Natural killer cell (primary cell): ENCODE data around the gene SELENOO. TPM values are rescaled to one million over a fixed set of nuclear protein-coding genes. Genes with fewer than 3 reads are reported as not detected.

Source experiments
- ATAC-seq, 3 donors: fragments of 150-1000 bp in 2 of 3; fragments of 200-7000 bp in 1 of 3; cut with Tn5 transposase; 1 replicate in 1 of 3; 2 replicates in 2 of 3; pipeline ENCODE4 v1.10.0; 2021; ENCODE audit warnings: mild to moderate bottlenecking in 2 of 3, moderate library complexity in 2 of 3
- DNase-seq, 2 donors: peaks; one replicate each; pipeline versions ENCODE4 v3.0.0 to v3.0.0-alpha.2; 2013 to 2021; ENCODE audit warnings: mixed read lengths in 1 of 2
- H3K27ac ChIP-seq: one replicate; pipeline ENCODE4 v1.5.1; 2013; ENCODE audit warnings: mild to moderate bottlenecking, low read length
- H3K27me3 ChIP-seq: one replicate; pipeline ENCODE4 v1.6.1; 2013; ENCODE audit warnings: low read length; ENCODE audit not compliant: control insufficient read depth, insufficient read depth
- H3K36me3 ChIP-seq: one replicate; pipeline ENCODE4 v1.6.1; 2013; ENCODE audit warnings: low read length; ENCODE audit not compliant: control insufficient read depth, insufficient read depth
- H3K4me1 ChIP-seq: one replicate; pipeline ENCODE4 v1.6.1; 2013; ENCODE audit warnings: low read length; ENCODE audit not compliant: control insufficient read depth, insufficient read depth
- H3K4me3 ChIP-seq: one replicate; pipeline ENCODE4 v1.5.1; 2013; ENCODE audit warnings: low read length
- H3K9me3 ChIP-seq: one replicate; pipeline ENCODE4 v1.6.1; 2013; ENCODE audit warnings: low read length; ENCODE audit not compliant: control insufficient read depth, insufficient read depth
- H3K27ac Mint-ChIP-seq, 2 donors: one replicate each; pipeline ENCODE4 v1.8.0; 2022; ENCODE audit warnings: mild to moderate bottlenecking in 2 of 2, mixed read lengths in 2 of 2, moderate library complexity in 1 of 2
- H3K27me3 Mint-ChIP-seq, 2 donors: one replicate each; pipeline ENCODE4 v1.8.0; 2022; ENCODE audit warnings: low read depth in 2 of 2, mixed read lengths in 2 of 2
- H3K36me3 Mint-ChIP-seq: one replicate; pipeline ENCODE4 v1.8.0; 2022; ENCODE audit warnings: mixed read lengths
- H3K4me1 Mint-ChIP-seq, 2 donors: one replicate each; pipeline ENCODE4 v1.8.0; 2022; ENCODE audit warnings: mixed read lengths in 2 of 2
- H3K4me3 Mint-ChIP-seq: one replicate; pipeline ENCODE4 v1.8.0; 2022; ENCODE audit warnings: mild to moderate bottlenecking, moderate library complexity, mixed read lengths
- H3K9me3 Mint-ChIP-seq, 2 donors: one replicate each; pipeline ENCODE4 v1.8.0; 2022; ENCODE audit warnings: mixed read lengths in 2 of 2
- WGBS: methylation state at CpG from one replicate; pipeline ENCODE4 v1.1.7; 2013; ENCODE audit warnings: missing lambda C conversion rate; ENCODE audit not compliant: insufficient coverage; 5-methylcytosine and 5-hydroxymethylcytosine counted together
- intact Hi-C: fragments of 100-400 bp; cut with micrococcal nuclease; formaldehyde crosslinking; loops from one replicate; pipeline ENCODE4 v1.14.2; 2022
- total RNA-seq, 4 donors: library from RNA; stranded (reverse); fragments of 120-200 nt in 1 of 4; gene quantifications; one replicate each; pipeline versions ENCODE4 v1.2.3 to v1.2.4, GENCODE V29; 2013 to 2022
- TF ChIP-seq, protein P1 (sequence below): fragments of 200-600 bp; IDR thresholded peaks from one replicate; pipeline ENCODE4 v1.8.0; 2022; ENCODE audit warnings: antibody characterized with exemption

Gene SELENOO
- total RNA-seq, 3 donors from 2014 or later (not counting 1 experiment from before 2014, with no cell fraction given) = 37.3 to 45.2 (median 37.6) TPM

DNA sequence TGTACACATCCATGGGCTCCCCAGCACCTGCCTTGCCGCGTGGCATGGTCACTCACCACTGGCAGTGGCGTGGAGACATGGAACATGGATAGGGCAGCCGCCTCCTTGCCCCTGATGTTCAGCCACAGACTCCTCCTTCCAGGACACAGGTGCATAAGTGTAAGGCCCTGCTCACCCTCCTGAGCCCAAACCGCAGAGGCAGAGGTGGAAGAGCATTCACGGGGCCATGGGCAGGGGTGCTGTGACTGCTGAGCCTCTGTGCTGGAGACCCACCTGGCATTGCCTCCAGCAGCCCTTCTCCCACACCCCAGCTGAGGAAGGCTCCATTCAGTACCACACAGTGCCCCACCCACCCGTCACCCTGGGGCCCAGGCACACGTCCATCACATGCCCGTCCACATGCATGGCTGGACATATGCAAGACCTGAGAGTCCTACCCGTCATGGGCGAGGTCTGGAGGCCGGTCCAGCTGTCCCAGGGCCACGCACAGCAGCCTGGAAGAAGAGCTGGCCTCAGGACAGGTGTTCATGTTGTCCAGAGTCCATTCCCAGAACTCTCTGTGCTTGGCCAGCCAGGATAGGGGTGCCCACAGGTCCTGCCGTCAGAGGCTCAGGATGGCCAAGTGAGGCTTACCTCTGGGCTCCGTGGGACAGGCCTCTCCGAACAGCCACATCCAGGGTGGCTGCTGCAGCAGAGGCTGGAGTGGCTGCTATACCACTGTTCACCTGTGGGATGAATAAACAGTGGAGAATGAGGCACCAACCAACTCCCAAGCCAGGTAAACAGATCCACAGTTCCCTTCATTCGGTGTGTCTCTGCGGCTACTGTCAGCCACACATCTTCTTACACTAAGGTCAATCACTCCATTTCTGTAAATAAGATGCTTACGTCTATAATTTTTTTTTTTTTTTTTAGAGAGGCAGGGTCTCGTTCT, 45.7 kb downstream of the SELENOO start:
- Mint-ChIP-seq H3K4me1 (peaks cover 16 to 36% of the 10 kb centered on the region in 2 donors), H3K9me3 (no peaks in the 10 kb centered on the region), H3K36me3 (no peaks in the 10 kb centered on the region), H3K27ac (peak overlapping the region; percentile 65 to 98), H3K27me3 (no peaks in the 10 kb centered on the region), H3K4me3 (peak overlapping the region; percentile 53)
- no peaks in the 10 kb centered on the region for H3K27me3 ChIP-seq
- DNase-seq = no peak
- peaks cover 82% of the 10 kb centered on the region for H3K4me1 ChIP-seq
- H3K9me3 ChIP-seq = no peaks in the 10 kb centered on the region
- no peak overlapping the region for H3K27ac ChIP-seq
- intact Hi-C loops = no loop called here
- H3K4me3 ChIP-seq = no peak overlapping the region
- TF ChIP-seq, protein P1, sequence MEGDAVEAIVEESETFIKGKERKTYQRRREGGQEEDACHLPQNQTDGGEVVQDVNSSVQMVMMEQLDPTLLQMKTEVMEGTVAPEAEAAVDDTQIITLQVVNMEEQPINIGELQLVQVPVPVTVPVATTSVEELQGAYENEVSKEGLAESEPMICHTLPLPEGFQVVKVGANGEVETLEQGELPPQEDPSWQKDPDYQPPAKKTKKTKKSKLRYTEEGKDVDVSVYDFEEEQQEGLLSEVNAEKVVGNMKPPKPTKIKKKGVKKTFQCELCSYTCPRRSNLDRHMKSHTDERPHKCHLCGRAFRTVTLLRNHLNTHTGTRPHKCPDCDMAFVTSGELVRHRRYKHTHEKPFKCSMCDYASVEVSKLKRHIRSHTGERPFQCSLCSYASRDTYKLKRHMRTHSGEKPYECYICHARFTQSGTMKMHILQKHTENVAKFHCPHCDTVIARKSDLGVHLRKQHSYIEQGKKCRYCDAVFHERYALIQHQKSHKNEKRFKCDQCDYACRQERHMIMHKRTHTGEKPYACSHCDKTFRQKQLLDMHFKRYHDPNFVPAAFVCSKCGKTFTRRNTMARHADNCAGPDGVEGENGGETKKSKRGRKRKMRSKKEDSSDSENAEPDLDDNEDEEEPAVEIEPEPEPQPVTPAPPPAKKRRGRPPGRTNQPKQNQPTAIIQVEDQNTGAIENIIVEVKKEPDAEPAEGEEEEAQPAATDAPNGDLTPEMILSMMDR = no peak
- WGBS = 95% methylated on average over 20 of the region's 20 CpGs
- peaks cover 21% of the 10 kb centered on the region for H3K36me3 ChIP-seq
- no peak for ATAC-seq

DNA sequence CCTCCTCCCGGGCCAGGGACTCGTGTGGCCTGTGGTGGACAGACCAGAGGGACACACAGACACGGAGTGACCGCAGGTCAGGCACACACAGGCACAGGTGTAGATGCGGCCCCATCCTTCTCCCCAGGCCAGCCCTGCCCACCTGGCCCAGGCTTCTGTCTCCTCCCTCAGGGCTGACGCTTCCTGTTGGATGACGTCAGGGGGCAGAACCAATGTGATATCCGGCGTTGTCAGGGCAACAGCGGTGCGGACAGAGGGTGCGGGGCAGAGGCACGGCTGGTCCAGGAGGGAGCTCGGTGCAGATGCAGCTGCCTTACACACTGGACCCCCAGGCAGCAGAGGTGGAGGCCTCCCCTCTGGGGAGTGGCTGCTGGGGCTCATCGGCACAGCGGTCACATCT, 46.9 kb downstream of the SELENOO start:
- peaks cover 76% of the 10 kb centered on the region for H3K4me1 ChIP-seq
- H3K9me3 Mint-ChIP-seq = no peaks in the 10 kb centered on the region
- TF ChIP-seq, protein P1 = no peak
- no peak for ATAC-seq
- H3K27ac Mint-ChIP-seq = peak overlapping the region; percentile 65 to 78
- no peak overlapping the region for H3K4me3 ChIP-seq
- H3K27ac ChIP-seq = no peak overlapping the region
- H3K9me3 ChIP-seq = no peaks in the 10 kb centered on the region
- no peaks in the 10 kb centered on the region for H3K27me3 ChIP-seq
- H3K4me1 Mint-ChIP-seq = peaks cover 8 to 35% of the 10 kb centered on the region in 2 donors
- WGBS = 71% methylated on average over 16 of the region's 16 CpGs
- peak overlapping the region; percentile 70 for H3K4me3 Mint-ChIP-seq
- peaks cover 21% of the 10 kb centered on the region for H3K36me3 ChIP-seq
- no peaks in the 10 kb centered on the region for H3K36me3 Mint-ChIP-seq
- peak; percentile 36 to 82 for DNase-seq
- no peaks in the 10 kb centered on the region for H3K27me3 Mint-ChIP-seq
- intact Hi-C loops = no loop called here

DNA sequence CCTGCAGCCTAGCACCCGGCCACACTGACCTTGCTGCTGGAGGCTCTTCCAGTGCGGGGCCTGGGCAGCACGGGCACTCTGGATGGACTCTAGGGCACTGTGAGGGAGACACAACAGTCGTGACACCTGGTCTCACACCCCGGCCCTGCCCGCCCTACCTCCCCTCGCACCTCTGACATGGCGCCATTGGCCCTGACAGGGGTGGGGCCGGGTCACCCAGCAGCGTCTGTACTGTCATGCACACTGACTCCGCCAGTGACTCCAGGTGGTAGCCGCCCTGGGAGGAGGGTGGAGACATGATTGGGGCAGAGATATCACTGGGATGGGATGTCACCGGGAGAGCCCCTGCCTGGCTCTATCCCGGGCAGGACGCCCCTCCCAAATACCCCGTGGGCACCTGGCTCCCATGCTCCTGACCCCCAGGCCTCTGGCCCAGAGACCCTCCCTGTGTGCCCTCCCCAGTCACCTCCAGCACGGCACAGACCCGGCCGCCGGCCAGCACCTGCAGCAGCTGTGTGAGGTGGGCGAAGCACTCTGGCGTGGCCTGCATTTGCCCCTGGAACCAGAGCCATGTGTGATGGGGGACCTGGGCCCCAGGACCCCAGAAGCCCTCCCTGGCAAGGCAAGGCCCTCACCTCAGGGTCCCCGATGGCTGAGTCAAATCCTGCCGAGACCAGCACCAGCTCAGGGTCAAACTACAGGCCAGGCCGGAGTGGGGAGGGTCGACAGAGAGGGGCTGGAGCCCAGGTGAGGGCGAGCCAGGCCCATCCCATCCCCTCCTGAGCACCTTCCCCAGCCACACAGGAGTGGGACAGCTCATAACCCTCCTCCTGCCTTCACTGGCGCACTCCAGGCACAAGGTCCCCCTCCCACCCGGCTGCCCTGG, 47.6 kb downstream of the SELENOO start:
- no peaks in the 10 kb centered on the region for H3K36me3 Mint-ChIP-seq
- intact Hi-C loops = no loop called here
- DNase-seq (no peak), ATAC-seq (no peak)
- H3K4me1 Mint-ChIP-seq = peaks cover 7 to 34% of the 10 kb centered on the region in 2 donors
- peaks cover 21% of the 10 kb centered on the region for H3K36me3 ChIP-seq
- H3K4me3 Mint-ChIP-seq = peak overlapping the region; percentile 70
- no peaks in the 10 kb centered on the region for H3K27me3 Mint-ChIP-seq
- H3K27ac Mint-ChIP-seq = peak overlapping the region; percentile 65 to 78
- TF ChIP-seq, protein P1 = no peak
- no peaks in the 10 kb centered on the region for H3K27me3 ChIP-seq
- 96% methylated on average over 29 of the region's 29 CpGs for WGBS
- no peak overlapping the region for H3K4me3 ChIP-seq
- H3K27ac ChIP-seq = no peak overlapping the region
- H3K9me3 Mint-ChIP-seq = no peaks in the 10 kb centered on the region
- H3K4me1 ChIP-seq = peaks cover 69% of the 10 kb centered on the region
- no peaks in the 10 kb centered on the region for H3K9me3 ChIP-seq
